GM12892 (cell line): ENCODE measurements around the gene NUDT14.

Experiments
- POLR2A ChIP-seq: IDR thresholded peaks from 2 replicates; pipeline ENCODE4 v1.6.1; 2011; ENCODE audit warnings: low read depth, low read length, control low read depth
- POLR2AphosphoS5 ChIP-seq: IDR thresholded peaks from 2 replicates; pipeline ENCODE4 v1.6.1; 2011; ENCODE audit warnings: low read depth, low read length, control low read depth
- TAF1 ChIP-seq: IDR thresholded peaks from 2 replicates; pipeline ENCODE4 v1.6.1; 2011; ENCODE audit warnings: low read depth, mild to moderate bottlenecking, control low read depth, low read length, borderline replicate concordance

DNA sequence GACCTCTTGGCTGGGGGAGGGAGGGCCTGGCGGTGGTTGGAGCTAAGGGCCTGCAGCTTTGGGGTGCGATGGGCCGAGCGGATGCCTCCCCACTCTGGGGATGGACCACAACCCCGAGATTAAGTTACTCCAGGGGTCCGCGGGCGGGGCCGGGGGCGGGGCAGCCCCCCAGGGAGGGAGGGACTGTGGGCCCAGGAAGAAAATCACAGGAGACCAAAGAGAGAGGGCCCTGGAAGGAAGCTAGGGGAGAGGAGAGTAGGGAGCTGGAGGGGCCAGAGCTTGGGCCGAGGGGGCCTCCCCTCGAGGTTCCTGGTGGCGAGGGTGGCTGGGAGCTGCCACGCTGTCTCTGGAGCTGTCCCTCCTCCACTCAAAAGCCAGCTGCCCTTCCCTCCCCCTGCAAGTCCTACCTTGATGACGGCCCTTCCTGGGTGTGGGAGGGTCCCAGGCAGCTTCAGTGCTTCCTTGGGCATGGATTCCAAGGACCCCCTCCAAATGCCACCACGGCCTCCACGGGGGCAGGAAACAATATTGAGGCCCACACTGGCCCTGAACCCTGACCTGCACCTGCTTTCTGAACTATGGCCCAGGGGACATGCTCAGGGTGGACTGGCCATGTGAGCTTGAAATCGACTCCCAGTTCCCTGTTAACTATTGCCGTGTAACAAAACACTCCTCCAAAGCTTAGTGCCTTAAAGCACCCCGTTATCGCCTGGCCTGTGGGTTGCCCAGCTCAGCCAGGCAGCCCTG, 610 bp upstream of the NUDT14 start:
- TF ChIP-seq TAF1 (no peak), POLR2A (no peak), POLR2AphosphoS5 (no peak)
